Hepatocyte (in vitro differentiated cells): ENCODE results near the gene GSS. TPM values are rescaled to one million over a fixed set of nuclear protein-coding genes. Genes with fewer than 3 reads are reported as not detected.

Source experiments
- DNase-seq: peaks from one replicate; pipeline ENCODE4 v3.0.0-alpha.2; 2016; ENCODE audit warnings: low spot score
- H2AFZ ChIP-seq: fragments of 200-600 bp; sonication (generic); 2 replicates; pipeline ENCODE4 v1.6.0; 2016; ENCODE audit warnings: antibody characterized with exemption, mild to moderate bottlenecking
- H3K27ac ChIP-seq: fragments of 200-600 bp; sonication (generic); 2 replicates; pipeline ENCODE4 v1.5.1; 2016; ENCODE audit warnings: mild to moderate bottlenecking
- H3K27me3 ChIP-seq: fragments of 200-600 bp; sonication (generic); 2 replicates; pipeline ENCODE4 v1.6.1; 2016
- H3K36me3 ChIP-seq: fragments of 200-600 bp; sonication (generic); replicated peaks from 2 replicates; pipeline ENCODE4 v1.5.1; 2016; ENCODE audit warnings: low read depth; ENCODE audit not compliant: insufficient read depth
- H3K4me1 ChIP-seq: fragments of 200-600 bp; sonication (generic); 2 replicates; pipeline ENCODE4 v1.5.1; 2016; ENCODE audit warnings: mild to moderate bottlenecking, moderate library complexity; ENCODE audit not compliant: insufficient read depth
- H3K4me2 ChIP-seq: fragments of 200-600 bp; sonication (generic); 2 replicates; pipeline ENCODE4 v1.6.0; 2016
- H3K4me3 ChIP-seq: fragments of 200-600 bp; sonication (generic); 2 replicates; pipeline ENCODE4 v1.5.1; 2016; ENCODE audit warnings: mild to moderate bottlenecking
- H3K79me2 ChIP-seq: fragments of 200-600 bp; sonication (generic); 2 replicates; pipeline ENCODE4 v1.6.0; 2017; ENCODE audit warnings: mild to moderate bottlenecking
- H3K9me2 ChIP-seq: fragments of 200-600 bp; sonication (generic); replicated peaks from 2 replicates; pipeline ENCODE4 v1.6.0; 2017; ENCODE audit warnings: mild to moderate bottlenecking; ENCODE audit not compliant: insufficient read depth
- H3K9me3 ChIP-seq: fragments of 200-600 bp; sonication (generic); 2 replicates; pipeline ENCODE4 v1.5.1; 2016; ENCODE audit warnings: low read depth, mild to moderate bottlenecking
- H4K20me1 ChIP-seq: fragments of 200-600 bp; sonication (generic); 2 replicates; pipeline ENCODE4 v1.6.0; 2016; ENCODE audit warnings: mild to moderate bottlenecking; ENCODE audit not compliant: insufficient read depth, poor library complexity, severe bottlenecking
- CTCF ChIP-seq: fragments of 200-600 bp; sonication (generic); IDR thresholded peaks from 2 replicates; pipeline ENCODE4 v1.5.1; 2016; ENCODE audit warnings: antibody characterized with exemption, mild to moderate bottlenecking; ENCODE audit not compliant: poor library complexity
- EZH2 ChIP-seq: fragments of 200-600 bp; sonication (generic); IDR thresholded peaks from 2 replicates; pipeline ENCODE4 v1.6.1; 2016; ENCODE audit warnings: antibody characterized with exemption, mild to moderate bottlenecking, borderline replicate concordance
- EZH2phosphoT487 ChIP-seq: fragments of 200-600 bp; sonication (generic); IDR thresholded peaks from one replicate; pipeline ENCODE4 v1.6.1; 2018; ENCODE audit warnings: antibody characterized with exemption, mild to moderate bottlenecking, low read depth, moderate library complexity; ENCODE audit not compliant: unreplicated experiment, severe bottlenecking
- WGBS: methylation state at CpG from one replicate; pipeline ENCODE4 v1.1.6; 2016; ENCODE audit warnings: low lambda C conversion rate; ENCODE audit errors: missing lambda C conversion rate; 5-methylcytosine and 5-hydroxymethylcytosine counted together
- polyA plus RNA-seq: library from polyadenylated mRNA; unstranded; fragments of >200 nt; fragmentation: Nextera tagmentation; extraction: Ambion mirVana; gene quantifications from 2 replicates; pipeline ENCODE4 v1.2.1, GENCODE V29; 2016
- total RNA-seq: library from RNA; depleted of rRNA; stranded (reverse); fragments of >200 nt; gene quantifications from 2 replicates; pipeline ENCODE4 v1.2.3, GENCODE V29; 2014

Gene GSS
- total and polyA plus RNA-seq, 2 experiments from 2014 or later = 45.2 to 46.2 TPM

DNA sequence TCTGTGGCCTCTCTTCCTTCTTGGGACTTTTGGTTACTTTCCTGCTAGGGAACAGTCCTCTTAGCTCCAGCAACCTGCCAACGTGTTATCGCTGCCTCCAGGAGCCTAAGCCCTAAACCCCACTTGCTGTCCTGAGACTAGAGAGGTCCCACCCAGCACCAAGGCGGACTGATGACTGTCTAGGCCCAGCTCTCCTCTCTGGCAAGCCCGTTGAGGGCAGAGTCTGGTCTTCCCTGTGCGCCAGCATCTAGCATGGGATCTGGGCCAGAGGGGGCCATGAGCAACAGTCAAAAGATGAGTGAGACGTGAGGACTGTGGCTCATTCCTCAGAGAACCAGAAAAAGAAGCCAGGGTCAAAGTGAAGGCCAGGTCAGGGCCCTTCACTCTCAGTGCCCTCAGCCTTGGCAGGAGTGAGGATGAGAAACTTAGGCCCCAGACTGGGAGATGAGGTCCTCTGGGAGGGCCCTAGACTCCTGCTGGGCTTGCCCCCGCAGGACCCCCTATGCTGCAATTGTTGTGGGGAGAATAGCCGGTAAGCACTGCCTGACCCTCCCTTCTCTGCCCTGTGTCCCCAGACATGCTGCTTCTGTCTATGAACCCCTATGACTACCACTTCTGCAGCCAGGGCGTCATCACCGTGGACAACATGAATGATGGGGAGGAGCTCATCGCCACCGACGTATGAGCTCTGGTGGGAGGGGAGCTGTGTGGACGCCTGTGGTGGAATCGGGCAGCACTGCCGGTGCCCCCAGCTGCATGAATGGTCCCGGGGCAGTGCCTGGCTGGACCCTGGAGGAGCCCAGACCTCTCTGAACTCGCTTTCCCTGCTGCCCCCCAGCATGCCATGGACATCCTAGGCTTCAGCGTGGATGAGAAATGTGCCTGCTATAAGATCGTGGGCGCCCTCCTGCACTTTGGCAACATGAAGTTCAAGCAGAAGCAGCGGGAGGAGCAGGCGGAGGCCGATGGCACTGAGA is 31.0 kb upstream of the GSS start:
- no peak overlapping the region for H2AFZ ChIP-seq
- no peak overlapping the region for H3K4me2 ChIP-seq
- no peak overlapping the region for H3K27ac ChIP-seq
- 88% methylated on average over 24 of the region's 24 CpGs for WGBS
- peaks cover 9% of the 10 kb centered on the region for H3K27me3 ChIP-seq
- no peaks in the 10 kb centered on the region for H3K9me2 ChIP-seq
- H3K4me1 ChIP-seq = no peaks in the 10 kb centered on the region
- no peaks in the 10 kb centered on the region for H3K9me3 ChIP-seq
- TF ChIP-seq EZH2 = no peak
- no peak for TF ChIP-seq CTCF
- TF ChIP-seq EZH2phosphoT487 = no peak
- H3K36me3 ChIP-seq = no peaks in the 10 kb centered on the region
- no peak overlapping the region for H3K4me3 ChIP-seq
- H3K79me2 ChIP-seq = no peaks in the 10 kb centered on the region
- no peak for DNase-seq
- no peaks in the 10 kb centered on the region for H4K20me1 ChIP-seq

DNA sequence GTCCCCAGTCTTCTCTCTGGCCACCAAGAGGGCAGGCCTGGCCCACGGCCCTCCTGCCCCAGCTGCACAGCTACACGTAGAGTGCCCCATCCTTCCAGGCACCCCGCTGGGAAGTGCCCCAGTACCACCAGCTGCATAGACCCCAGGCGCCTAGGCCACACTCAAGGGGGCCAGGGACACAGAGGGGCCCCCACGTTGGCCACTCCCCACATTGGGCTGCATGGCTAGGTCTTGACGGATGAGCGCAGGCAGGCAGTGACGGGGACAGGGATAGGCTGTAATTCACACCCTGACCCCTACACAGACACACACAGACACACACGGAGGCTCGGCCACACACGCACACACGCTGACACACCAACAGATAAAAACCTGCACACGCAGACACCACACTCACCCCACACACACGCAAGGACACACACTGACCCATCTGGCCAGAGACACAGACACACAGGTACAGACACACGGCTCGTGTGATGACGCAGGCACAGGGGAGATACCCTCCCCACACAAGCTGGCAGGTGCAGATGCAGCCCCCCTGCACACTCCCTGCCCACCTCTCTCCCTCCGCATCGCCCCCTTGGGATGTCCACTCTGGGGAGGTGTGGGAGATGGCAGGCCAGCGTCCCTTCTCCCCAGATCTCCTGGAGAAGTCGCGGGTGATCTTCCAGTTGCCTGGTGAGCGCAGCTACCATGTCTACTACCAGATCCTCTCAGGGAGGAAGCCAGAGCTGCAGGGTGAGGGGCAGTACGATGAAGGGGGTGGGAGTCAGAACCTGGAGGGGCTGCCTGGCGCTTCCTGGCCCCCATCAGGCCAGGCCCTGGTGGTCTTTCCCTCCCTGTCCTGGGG is 30.1 kb upstream of the GSS start:
- no peak overlapping the region for H3K4me2 ChIP-seq
- peaks cover 9% of the 10 kb centered on the region for H3K27me3 ChIP-seq
- H2AFZ ChIP-seq = no peak overlapping the region
- 88% methylated on average over 24 of the region's 25 CpGs for WGBS
- no peaks in the 10 kb centered on the region for H3K36me3 ChIP-seq
- H3K9me2 ChIP-seq = no peaks in the 10 kb centered on the region
- H3K4me1 ChIP-seq = no peaks in the 10 kb centered on the region
- no peak for DNase-seq
- no peaks in the 10 kb centered on the region for H3K79me2 ChIP-seq
- H3K4me3 ChIP-seq = no peak overlapping the region
- no peaks in the 10 kb centered on the region for H4K20me1 ChIP-seq
- TF ChIP-seq EZH2 (no peak), EZH2phosphoT487 (no peak), CTCF (no peak)
- no peaks in the 10 kb centered on the region for H3K9me3 ChIP-seq
- H3K27ac ChIP-seq = no peak overlapping the region

DNA sequence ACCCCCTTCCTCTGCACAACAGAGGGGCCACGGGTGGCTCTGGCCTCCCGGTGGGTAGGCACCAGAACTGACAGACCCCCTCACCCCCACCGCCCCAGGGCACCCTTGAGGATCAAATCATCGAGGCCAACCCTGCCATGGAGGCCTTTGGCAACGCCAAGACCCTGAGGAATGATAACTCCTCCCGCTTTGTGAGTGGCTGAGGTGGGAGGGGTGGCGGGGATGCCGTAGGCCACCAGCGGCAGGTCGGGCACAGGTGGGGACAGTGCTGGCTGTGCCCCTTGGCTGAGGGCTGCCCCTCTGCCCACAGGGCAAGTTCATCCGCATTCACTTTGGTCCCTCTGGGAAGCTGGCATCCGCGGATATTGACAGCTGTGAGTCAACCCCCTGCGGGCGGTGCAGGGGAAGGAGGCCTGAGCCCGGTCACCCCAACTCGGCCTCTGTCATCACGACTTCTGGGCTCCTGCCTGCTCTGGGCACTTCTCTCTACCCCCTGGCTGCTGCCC is 29.2 kb upstream of the GSS start:
- Histone ChIP-seq H3K27me3 (peaks cover 9% of the 10 kb centered on the region), H3K79me2 (no peaks in the 10 kb centered on the region), H2AFZ (no peak overlapping the region), H3K4me3 (no peak overlapping the region), H3K36me3 (no peaks in the 10 kb centered on the region), H3K9me3 (no peaks in the 10 kb centered on the region), H3K27ac (no peak overlapping the region), H3K4me1 (no peaks in the 10 kb centered on the region), H3K9me2 (no peaks in the 10 kb centered on the region), H3K4me2 (no peak overlapping the region), H4K20me1 (no peaks in the 10 kb centered on the region)
- DNase-seq = no peak
- WGBS = 84% methylated on average over 18 of the region's 18 CpGs
- TF ChIP-seq CTCF (no peak), EZH2phosphoT487 (no peak), EZH2 (no peak)
